GM19397 (cell line): Measurements from ENCODE around the gene AXIN1.
"Not testable (repeated sequence)": the region's sequence is repeated elsewhere in the genome, so short reads cannot be mapped to it uniquely, and the experiment has no call there.

Experiments used
- ATAC-seq: cut with Tn5 transposase; IDR thresholded peaks from one replicate; pipeline ENCODE4 v1.9.1; 2021; ENCODE audit warnings: mild to moderate bottlenecking, moderate library complexity; ENCODE audit not compliant: unreplicated experiment

The AXIN1 gene

GRCh38 chr16:333406-334094, 19.0 kb downstream of the AXIN1 start:
- no peak for ATAC-seq

DNA sequence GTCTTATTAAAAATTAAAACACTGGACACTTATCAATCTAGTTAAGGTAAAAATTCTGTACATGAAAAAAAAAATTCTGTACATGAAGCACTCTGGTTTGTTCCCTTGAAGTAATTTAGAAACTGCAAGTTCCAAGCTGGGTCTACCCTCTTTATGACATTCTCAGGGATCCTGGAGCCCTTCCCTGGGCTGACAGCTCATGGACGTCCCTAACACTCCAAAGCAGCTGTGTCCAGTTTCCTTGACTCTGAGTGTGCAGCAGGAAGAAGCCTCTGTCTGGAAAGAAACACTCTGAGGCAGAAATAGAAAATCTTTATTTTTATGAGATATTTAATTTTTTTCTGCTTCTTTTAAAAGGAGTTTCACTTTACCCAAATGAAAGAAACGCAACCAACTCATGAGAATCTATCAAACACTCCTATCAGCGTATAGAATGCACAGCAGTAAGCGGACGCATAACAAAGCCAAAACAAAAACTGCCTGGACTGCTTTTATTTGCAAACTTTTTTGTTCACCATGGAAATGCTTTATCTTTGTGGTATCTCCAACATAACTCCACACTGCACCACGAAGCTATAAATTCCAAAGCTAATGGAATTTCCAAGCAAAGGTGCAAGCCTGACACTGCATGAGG, 21.2 kb downstream of the AXIN1 start:
- not testable (repeated sequence) for ATAC-seq

DNA sequence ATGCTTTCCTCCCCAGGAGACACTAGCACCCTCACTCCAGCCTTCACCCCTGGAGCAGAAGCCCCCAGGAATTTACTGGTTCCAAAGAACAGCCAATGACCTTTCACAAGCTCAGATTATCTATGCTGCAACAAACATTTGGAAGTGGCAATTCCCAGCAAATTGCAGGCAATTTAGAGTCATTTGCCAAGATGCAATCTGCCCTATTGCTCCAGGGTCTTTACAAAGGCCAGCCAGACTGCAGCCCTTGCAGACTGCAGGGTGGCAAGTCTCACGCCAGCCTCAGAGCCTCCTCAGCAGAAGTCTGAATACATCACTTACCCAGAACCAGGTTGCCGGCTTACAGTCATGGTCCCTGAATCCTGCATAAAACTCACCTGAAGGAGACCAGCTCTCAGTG, 21.8 kb downstream of the AXIN1 start:
- no peak for ATAC-seq

DNA sequence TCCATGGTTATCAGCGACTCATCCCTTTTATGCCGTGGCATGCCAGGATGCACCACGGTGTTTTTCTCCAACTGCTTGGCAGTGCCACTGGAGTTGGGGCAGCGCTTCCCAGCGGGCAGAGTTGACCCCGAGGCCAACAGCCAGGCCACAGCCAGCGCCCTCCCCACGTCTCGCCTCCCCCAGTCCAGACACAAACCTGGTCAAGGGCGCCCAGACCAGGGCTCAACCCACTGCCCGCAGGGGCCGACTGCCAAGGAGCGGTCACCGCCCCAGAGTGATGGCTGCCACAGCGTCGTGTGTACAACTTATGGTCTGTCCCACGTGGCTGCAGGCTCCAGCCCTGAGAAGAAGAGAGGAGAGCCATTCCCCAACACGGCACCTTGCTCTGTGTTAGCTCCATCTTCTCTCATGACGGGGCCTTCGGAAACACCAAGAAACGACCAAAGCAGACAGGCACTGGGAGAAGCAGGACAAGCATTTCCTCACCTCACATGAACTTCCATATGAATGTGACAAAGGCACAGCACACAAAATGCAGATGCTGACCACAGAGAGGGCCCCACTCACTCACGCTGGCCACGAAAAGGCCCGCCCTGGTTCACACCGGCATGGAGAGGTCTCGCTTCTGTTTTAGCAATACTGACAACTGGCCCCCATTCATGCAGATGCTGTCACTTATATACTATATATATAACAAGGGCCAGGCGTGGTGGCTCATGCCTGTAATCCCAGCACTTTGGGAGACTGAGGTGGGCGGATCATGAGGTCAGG, 27.0 kb downstream of the AXIN1 start:
- ATAC-seq: no peak

- peak; percentile 57 for ATAC-seq
Measured at GRCh38 chr16:324451-325334, 27.8 kb downstream of the AXIN1 start.

GRCh38 chr16:324201-324450, 28.4 kb downstream of the AXIN1 start:
- no peak for ATAC-seq

GRCh38 chr16:322476-323143, 29.9 kb downstream of the AXIN1 start:
- no peak for ATAC-seq

- no peak for ATAC-seq
Measured at GRCh38 chr16:321532-321931, 31.0 kb downstream of the AXIN1 start.

DNA sequence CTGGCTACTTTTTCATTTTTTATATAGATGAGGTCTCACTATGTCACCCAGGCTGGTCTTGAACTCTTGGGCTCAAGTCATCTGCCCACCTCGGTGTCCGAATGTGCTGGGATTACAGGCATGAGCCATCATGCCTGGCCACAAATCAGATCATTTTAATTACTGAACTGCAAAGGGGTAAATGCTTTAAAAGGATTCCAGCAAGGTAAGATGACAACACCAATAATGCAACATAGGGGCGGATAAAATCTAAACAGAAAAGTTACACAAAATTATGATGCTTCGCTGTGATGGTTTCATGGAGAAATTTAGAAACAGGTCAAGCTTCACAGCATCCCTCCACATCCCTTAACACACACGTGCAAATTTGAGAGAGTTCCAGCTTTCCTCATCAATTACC, 32.3 kb downstream of the AXIN1 start:
- no peak for ATAC-seq

GRCh38 chr16:318628-319027, 33.9 kb downstream of the AXIN1 start:
- ATAC-seq: no peak

GRCh38 chr16:317583-317982, 34.9 kb downstream of the AXIN1 start:
- no peak for ATAC-seq

- no peak for ATAC-seq
Measured at GRCh38 chr16:316741-317464, 35.6 kb downstream of the AXIN1 start.

DNA sequence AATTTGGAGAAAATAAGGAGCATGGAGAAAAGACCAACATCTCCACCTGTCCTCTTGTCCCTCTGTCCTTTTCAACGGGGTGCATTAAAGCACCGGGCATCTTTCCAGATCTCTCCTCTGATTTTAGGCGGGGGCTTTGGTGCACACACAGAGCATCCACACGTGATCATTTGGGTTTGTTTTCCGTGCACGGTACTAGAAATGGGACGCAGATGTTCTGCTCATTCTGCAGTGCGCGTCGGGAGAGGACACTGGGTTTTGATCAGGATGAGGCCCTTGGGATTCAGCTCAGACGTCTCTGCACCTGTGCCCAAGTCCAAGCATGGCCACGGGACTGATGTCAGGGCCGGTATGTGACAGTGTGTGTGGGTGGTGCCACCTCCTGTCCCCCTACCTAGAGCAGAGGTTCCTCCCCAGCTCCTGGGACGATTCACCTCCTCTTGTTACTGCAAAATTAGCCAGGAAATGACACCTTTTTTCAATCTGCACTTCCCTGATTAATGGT, 37.7 kb downstream of the AXIN1 start:
- ATAC-seq: no peak

- no peak for ATAC-seq
Measured at GRCh38 chr16:314351-314750, 38.2 kb downstream of the AXIN1 start.

DNA sequence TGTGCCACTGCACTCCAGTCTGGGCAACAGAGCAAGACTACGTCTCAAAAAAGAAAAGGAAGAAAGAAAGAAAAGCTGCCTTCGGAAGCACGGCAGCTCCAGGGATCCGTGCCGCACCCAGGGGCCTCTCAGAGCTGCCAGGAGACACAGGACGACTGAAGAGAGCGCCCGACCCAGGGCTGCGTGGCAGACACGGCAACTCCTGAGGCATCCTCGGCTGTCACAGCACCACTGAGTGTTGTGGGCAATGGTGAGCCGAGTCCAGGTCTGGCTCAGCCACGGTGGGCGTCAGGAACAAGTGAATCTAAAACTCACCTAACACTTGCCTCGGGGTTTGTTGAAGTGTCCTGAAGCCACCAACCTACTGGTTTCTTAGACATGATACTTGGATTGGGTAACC, 40.8 kb downstream of the AXIN1 start:
- no peak for ATAC-seq

DNA sequence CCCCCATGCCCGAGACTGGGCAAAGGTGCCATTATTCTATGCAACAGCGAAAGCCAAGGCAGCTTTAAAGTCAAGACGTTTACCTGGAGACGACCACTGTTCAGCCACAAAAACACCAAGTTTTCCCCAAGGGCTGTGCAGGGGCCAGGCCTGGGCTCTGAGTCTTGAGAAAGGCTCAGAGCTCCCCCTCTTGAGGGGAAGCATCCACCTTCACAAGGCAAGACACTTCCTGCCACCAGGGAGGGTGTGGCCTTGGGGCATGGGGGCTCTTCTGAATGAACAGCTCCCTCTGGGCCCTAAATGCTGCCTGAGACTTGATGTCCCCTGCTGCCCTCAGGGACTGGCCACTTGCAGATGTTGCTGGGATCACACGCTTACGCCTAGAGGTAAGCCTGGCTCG, 43.0 kb downstream of the AXIN1 start:
- no peak for ATAC-seq

DNA sequence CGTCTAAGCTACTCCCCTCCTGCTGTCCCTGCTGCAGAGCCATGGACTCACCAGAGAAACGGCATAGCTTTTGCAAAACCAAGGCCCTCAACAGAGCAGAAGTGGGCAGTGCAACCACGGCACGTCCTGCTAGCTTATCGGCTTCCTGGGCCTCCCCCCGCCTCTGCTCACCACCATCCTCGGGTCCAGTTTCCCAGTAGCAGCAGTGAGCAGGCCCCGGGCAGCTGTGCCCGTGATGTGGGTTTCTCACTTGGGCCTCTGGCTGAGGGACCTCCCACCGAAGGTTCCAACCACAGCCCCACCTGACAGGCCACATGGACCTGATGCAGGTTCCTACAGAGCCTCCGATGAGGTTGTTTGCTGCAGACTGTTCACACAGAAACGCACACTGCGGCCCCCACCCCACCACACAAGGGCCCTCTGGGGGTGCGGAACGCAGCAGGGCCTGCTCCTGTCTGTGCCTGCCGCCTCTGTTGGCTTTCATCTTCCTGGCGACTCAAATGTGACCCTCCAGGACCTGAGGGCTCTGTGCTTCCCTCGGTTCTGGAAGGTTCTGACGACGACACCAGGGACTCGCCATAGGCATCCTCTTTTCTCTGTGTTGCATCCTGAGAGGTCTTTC, 44.7 kb downstream of the AXIN1 start:
- no peak for ATAC-seq

DNA sequence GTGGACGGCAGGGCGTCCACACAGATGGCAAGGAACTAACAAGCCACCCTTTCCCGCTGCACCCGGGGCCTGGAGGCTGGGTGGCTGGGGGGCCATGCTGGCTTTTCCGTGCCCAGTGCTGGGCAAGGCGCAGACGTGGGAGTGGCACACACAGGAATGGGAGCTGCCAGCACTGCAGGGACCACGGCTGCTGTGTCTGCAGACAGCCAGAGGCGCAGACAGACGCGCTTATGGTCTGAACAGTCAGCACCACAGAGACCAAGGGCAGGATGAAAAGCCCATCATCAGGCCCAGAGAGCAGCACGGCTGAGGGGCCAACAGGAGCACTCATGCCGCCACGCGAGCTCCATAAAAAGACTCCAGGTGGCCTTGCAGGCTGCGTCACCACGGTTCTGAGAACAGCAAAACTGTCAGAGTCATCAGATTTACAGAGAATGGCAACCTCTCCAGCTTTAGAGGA, 45.6 kb downstream of the AXIN1 start:
- ATAC-seq: no peak

- no peak for ATAC-seq
Measured at GRCh38 chr16:305916-306626, 46.5 kb downstream of the AXIN1 start.
